H1 (cell line): ENCODE results near the gene RAB5A. TPM values are rescaled to one million over a fixed set of nuclear protein-coding genes. Genes with fewer than 3 reads are reported as not detected.

Source experiments
- CTCF ChIA-PET: fragments of 300-600 bp; sonication (Branson Sonifier 250); formaldehyde crosslinking; loops from one replicate; lab custom pipeline; 2021; ENCODE audit not compliant: partially characterized antibody; lab: Charles Lee
- POLR2A ChIA-PET: fragments of 300-600 bp; sonication (Branson Sonifier 250); formaldehyde crosslinking; loops from one replicate; lab custom pipeline; 2021; ENCODE audit warnings: inconsistent platforms; ENCODE audit not compliant: partially characterized antibody; lab: Charles Lee
- DNase-seq, 2 experiments: peaks; one replicate each; pipeline versions ENCODE4 v3.0.0 to v3.0.0-alpha.2; 2010 to 2022; ENCODE audit warnings: low spot score in 2 of 2, low read depth in 1 of 2, mixed read lengths in 1 of 2
- FAIRE-seq: peaks from 2 replicates; lab custom pipeline; 2011; peaks lifted over from hg19 to GRCh38; lab: Jason Lieb, UNC
- H2AFZ ChIP-seq: 2 replicates; pipeline ENCODE4 v1.8.1; 2012; ENCODE audit warnings: low read length, inconsistent platforms
- H2AK5ac ChIP-seq: 2 replicates; pipeline ENCODE4 v1.6.1; 2013; ENCODE audit warnings: low read depth, low read length
- H2BK120ac ChIP-seq: replicated peaks from 2 replicates; pipeline ENCODE3; 2013; ENCODE audit warnings: low read depth, low read length, inconsistent platforms
- H2BK12ac ChIP-seq: 2 replicates; pipeline ENCODE4 v1.6.1; 2013; ENCODE audit warnings: low read depth, low read length
- H2BK15ac ChIP-seq: 2 replicates; pipeline ENCODE4 v1.6.1; 2013; ENCODE audit warnings: low read length
- H2BK20ac ChIP-seq: 2 replicates; pipeline ENCODE4 v1.6.1; 2013; ENCODE audit warnings: low read length
- H2BK5ac ChIP-seq: 2 replicates; pipeline ENCODE4 v1.6.1; 2013; ENCODE audit warnings: low read depth, low read length
- H3K14ac ChIP-seq: 2 replicates; pipeline ENCODE4 v1.6.1; 2013; ENCODE audit warnings: inconsistent platforms; ENCODE audit not compliant: insufficient read length
- H3K18ac ChIP-seq: 2 replicates; pipeline ENCODE4 v1.6.1; 2013; ENCODE audit warnings: low read length; ENCODE audit errors: extremely low read depth
- H3K23ac ChIP-seq: 2 replicates; pipeline ENCODE4 v1.6.1; 2013; ENCODE audit warnings: inconsistent platforms; ENCODE audit not compliant: insufficient read length
- H3K23me2 ChIP-seq: 2 replicates; pipeline ENCODE4 v1.6.1; 2013; ENCODE audit warnings: low read depth, low read length
- H3K27ac ChIP-seq: 2 replicates; pipeline ENCODE4 v1.6.1; 2011; ENCODE audit warnings: low read depth, low read length, inconsistent platforms
- H3K27me3 ChIP-seq, 4 experiments: replicated peaks in 1 of 4; 1 replicate in 1 of 4; 2 replicates in 3 of 4; pipeline versions ENCODE4 v1.6.1 to v1.8.1; 2011 to 2013; ENCODE audit warnings: low read length in 3 of 4, mild to moderate bottlenecking in 3 of 4, inconsistent platforms in 2 of 4, mixed read lengths in 2 of 4, moderate library complexity in 1 of 4; ENCODE audit not compliant: control insufficient read depth in 3 of 4, insufficient read depth in 3 of 4; ENCODE audit errors: extremely low read depth in 1 of 4
- H3K36me3 ChIP-seq, 4 experiments: 2 replicates each; pipeline versions ENCODE4 v1.6.1 to v1.8.1; 2011 to 2013; ENCODE audit warnings: mild to moderate bottlenecking in 4 of 4, low read length in 3 of 4, moderate library complexity in 2 of 4, control low read depth in 1 of 4, inconsistent platforms in 1 of 4; ENCODE audit not compliant: insufficient read depth in 4 of 4, control insufficient read depth in 2 of 4
- H3K4ac ChIP-seq: replicated peaks from 2 replicates; pipeline ENCODE3; 2013; ENCODE audit warnings: low read length, low read depth, mixed read lengths, inconsistent platforms; ENCODE audit not compliant: insufficient read length
- H3K4me1 ChIP-seq, 4 experiments: replicated peaks in 1 of 4; 1 replicate in 1 of 4; 2 replicates in 3 of 4; pipeline versions ENCODE4 v1.6.1 to v1.8.1; 2011 to 2013; ENCODE audit warnings: low read length in 3 of 4, inconsistent platforms in 2 of 4, mixed read lengths in 1 of 4; ENCODE audit not compliant: insufficient read depth in 4 of 4, control insufficient read depth in 3 of 4
- H3K4me2 ChIP-seq, 2 experiments: 2 replicates each; pipeline versions ENCODE4 v1.6.1 to v1.8.1; 2011 to 2013; ENCODE audit warnings: low read depth in 2 of 2, low read length in 2 of 2, control low read depth in 1 of 2, inconsistent platforms in 1 of 2, mild to moderate bottlenecking in 1 of 2; ENCODE audit not compliant: insufficient read depth in 1 of 2
- H3K4me3 ChIP-seq, 4 experiments: fragments of 200-600, 300-600 bp in 1 of 4; sonication (generic), shearing (Covaris generic), sonication (Bioruptor Twin) in 1 of 4; 2 replicates each; pipeline versions ENCODE4 v1.5.1 to v1.8.1; 2011 to 2016; ENCODE audit warnings: low read length in 4 of 4, low read depth in 3 of 4, control low read depth in 2 of 4, inconsistent platforms in 2 of 4, mild to moderate bottlenecking in 2 of 4, mixed read lengths in 1 of 4, moderate library complexity in 1 of 4; ENCODE audit not compliant: insufficient read depth in 2 of 4; ENCODE audit errors: extremely low read depth in 1 of 4
- H3K56ac ChIP-seq: replicated peaks from 2 replicates; pipeline ENCODE3; 2013; ENCODE audit warnings: low read depth, mild to moderate bottlenecking, mixed read lengths, low read length, inconsistent platforms; ENCODE audit not compliant: insufficient read length
- H3K79me1 ChIP-seq: 2 replicates; pipeline ENCODE4 v1.6.1; 2013; ENCODE audit warnings: low read depth, low read length, control low read depth
- H3K79me2 ChIP-seq, 2 experiments: 2 replicates each; pipeline versions ENCODE4 v1.6.1 to v1.8.1; 2012 to 2013; ENCODE audit warnings: low read length in 2 of 2, mild to moderate bottlenecking in 2 of 2, inconsistent platforms in 1 of 2; ENCODE audit not compliant: insufficient read depth in 2 of 2, control insufficient read depth in 1 of 2
- H3K9ac ChIP-seq, 4 experiments: replicated peaks in 1 of 4; 1 replicate in 1 of 4; 2 replicates in 3 of 4; pipeline versions ENCODE4 v1.6.1 to v1.8.1; 2011 to 2013; ENCODE audit warnings: low read depth in 3 of 4, low read length in 3 of 4, control low read depth in 2 of 4, mild to moderate bottlenecking in 2 of 4, moderate library complexity in 2 of 4, inconsistent platforms in 1 of 4; ENCODE audit errors: extremely low read depth in 1 of 4
- H3K9me3 ChIP-seq, 2 experiments: 2 replicates each; pipeline versions ENCODE4 v1.6.1 to v1.8.1; 2012 to 2013; ENCODE audit warnings: mild to moderate bottlenecking in 2 of 2, moderate library complexity in 2 of 2, control low read depth in 1 of 2, inconsistent platforms in 1 of 2, low read depth in 1 of 2, low read length in 1 of 2, mixed read lengths in 1 of 2; ENCODE audit not compliant: insufficient read depth in 2 of 2
- H4K20me1 ChIP-seq, 2 experiments: replicated peaks in 1 of 2; 2 replicates each; pipeline versions ENCODE3 to v1.8.1; 2011 to 2013; ENCODE audit warnings: inconsistent platforms in 2 of 2, low read length in 2 of 2, mild to moderate bottlenecking in 1 of 2; ENCODE audit not compliant: insufficient read depth in 2 of 2, control insufficient read depth in 1 of 2
- H4K5ac ChIP-seq: 2 replicates; pipeline ENCODE4 v1.6.1; 2013; ENCODE audit warnings: low read length, low read depth, mixed read lengths, inconsistent platforms; ENCODE audit not compliant: insufficient read length
- H4K8ac ChIP-seq: 2 replicates; pipeline ENCODE4 v1.8.0; 2013; ENCODE audit warnings: mild to moderate bottlenecking, moderate library complexity, low read length, inconsistent platforms; ENCODE audit not compliant: insufficient read depth; ENCODE audit errors: extremely low read depth
- H4K91ac ChIP-seq: replicated peaks from 2 replicates; pipeline ENCODE3; 2013; ENCODE audit warnings: low read length, mixed read lengths, inconsistent platforms; ENCODE audit not compliant: insufficient read length
- CBX5 ChIP-seq: fragments of 300-800, 300-1000 bp; sonication (generic); IDR thresholded peaks from 2 replicates; pipeline ENCODE4 v1.7.1; 2016; ENCODE audit warnings: antibody characterized with exemption, low read length, low read depth
- TAF1 ChIP-seq: IDR thresholded peaks from 2 replicates; pipeline ENCODE4 v1.6.1; 2011; ENCODE audit warnings: mild to moderate bottlenecking, low read depth, low read length
- WGBS, 2 experiments: shearing (Covaris generic) in 1 of 2; methylation state at CpG; one replicate each; pipeline versions ENCODE4 v1.1.6 to v1.1.7; 2013 to 2015; ENCODE audit warnings: low lambda C conversion rate in 2 of 2, mixed read lengths in 2 of 2, inconsistent platforms in 1 of 2, low coverage in 1 of 2, missing lambda C conversion rate in 1 of 2; ENCODE audit not compliant: insufficient replicate concordance in 2 of 2, insufficient coverage in 1 of 2, insufficient read length in 1 of 2; ENCODE audit errors: extremely low coverage in 1 of 2, missing lambda C conversion rate in 1 of 2; 5-methylcytosine and 5-hydroxymethylcytosine counted together
- polyA plus RNA-seq, 7 experiments: library from polyadenylated mRNA; depleted of rRNA in 3 of 7; stranded (reverse) in 5 of 7; unstranded in 2 of 7; fragments of >200 nt in 5 of 7; fragments of 200-250 nt in 2 of 7; gene quantifications; 1 replicate in 5 of 7; 2 replicates in 1 of 7; 4 replicates in 1 of 7; pipeline versions ENCODE4 v1.2.1 to v1.2.3, GENCODE V29; 2011 to 2013; ENCODE audit warnings: missing spikeins in 2 of 7, mixed read lengths in 2 of 7
- total RNA-seq: library from RNA; stranded (reverse); fragmentation: NEBNext Ultra II Directional; extraction: Animal tissue kit (Norgen Biotek cat#: 25700); gene quantifications from 2 replicates; pipeline ENCODE4 v1.2.1, GENCODE V29; 2021

The RAB5A gene
- total and polyA plus RNA-seq, 2 of the 8 experiments (the other 6 are each of a cell fraction or from before 2014, with no cell fraction given), result 22.4 to 77.7 TPM

DNA sequence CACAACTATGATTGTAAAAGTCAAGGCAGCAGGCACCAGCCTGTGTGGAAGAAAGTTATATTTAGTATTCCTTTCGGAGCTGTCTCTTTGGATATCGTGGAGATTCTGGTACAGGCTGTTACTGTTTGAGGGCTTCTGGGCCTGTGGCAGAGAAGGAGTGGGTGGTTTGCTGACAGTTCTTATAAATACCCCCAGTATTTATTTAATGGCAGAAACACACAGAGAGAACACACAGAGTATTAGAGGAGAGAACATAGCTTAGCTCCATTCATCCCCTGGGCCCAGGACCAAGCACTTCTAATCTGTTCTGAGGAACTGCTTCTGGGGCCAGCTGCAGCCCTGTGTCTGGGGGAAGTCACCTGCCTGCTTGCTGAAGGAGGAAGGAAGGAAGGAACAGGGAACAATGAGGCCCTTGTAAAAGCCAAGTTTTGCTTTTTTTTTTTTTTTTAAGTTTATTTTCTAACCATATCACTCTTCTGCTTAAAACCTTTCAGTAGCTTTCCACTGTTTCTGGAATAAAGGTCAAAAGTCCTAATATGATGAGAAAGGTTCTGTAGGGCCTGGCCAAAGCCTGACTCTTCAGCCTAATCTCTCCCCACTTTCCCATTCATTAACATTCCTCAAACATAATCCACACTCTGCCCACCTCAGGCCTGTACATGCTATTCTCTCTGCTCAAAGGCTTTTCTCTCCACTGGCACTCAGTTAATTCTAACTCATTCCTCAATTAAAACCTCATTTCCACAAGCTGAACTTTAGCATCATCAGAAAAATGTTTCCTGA lies 76.9 kb downstream of the RAB5A start:
- H3K4me3 ChIP-seq, result no peak overlapping the region
- no peaks in the 10 kb centered on the region for H3K9me3 ChIP-seq
- H3K14ac ChIP-seq, result no peak overlapping the region
- no peak overlapping the region for H4K5ac ChIP-seq
- H2BK120ac ChIP-seq, result no peak overlapping the region
- H2BK5ac ChIP-seq, result no peak overlapping the region
- no peaks in the 10 kb centered on the region for H4K20me1 ChIP-seq
- H3K23me2 ChIP-seq, result no peaks in the 10 kb centered on the region
- no peaks in the 10 kb centered on the region for H3K36me3 ChIP-seq
- H3K4me2 ChIP-seq, result no peak overlapping the region
- no peak overlapping the region for H3K9ac ChIP-seq
- H2BK12ac ChIP-seq, result no peak overlapping the region
- H3K4ac ChIP-seq, result no peak overlapping the region
- FAIRE-seq, result no peak
- no peak overlapping the region for H2AK5ac ChIP-seq
- no peaks in the 10 kb centered on the region for H3K79me1 ChIP-seq
- no peak overlapping the region for H3K23ac ChIP-seq
- ChIA-PET CTCF (interaction anchor here (1.2 to 1.5 kb wide), 2 partner anchors 8 to 139 kb away, joined by 4 to 5 read pairs; no protein-coding TSS in a partner anchor), POLR2A (no interaction called here)
- H3K18ac ChIP-seq, result no peak overlapping the region
- no peak overlapping the region for H2BK15ac ChIP-seq
- no peak overlapping the region for H2AFZ ChIP-seq
- H3K56ac ChIP-seq, result no peak overlapping the region
- H3K4me1 ChIP-seq, result no peaks in the 10 kb centered on the region
- DNase-seq, result no peak
- H3K79me2 ChIP-seq, result no peaks in the 10 kb centered on the region
- no peak overlapping the region for H2BK20ac ChIP-seq
- 88% methylated on average over 2 of the region's 2 CpGs; no CpG with 5 or more reads in 1 of the 2 experiments for WGBS, 2 experiments
- H4K8ac ChIP-seq, result no peak overlapping the region
- no peak overlapping the region for H4K91ac ChIP-seq
- TF ChIP-seq CBX5, result no peak
- no peak for TF ChIP-seq TAF1
- TF ChIP-seq, all 59 proteins: peak for 0
- H3K27me3 ChIP-seq, result no peaks in the 10 kb centered on the region
- H3K27ac ChIP-seq, result no peak overlapping the region
